ENCODE measurements around the gene PA2G4.

DNA sequence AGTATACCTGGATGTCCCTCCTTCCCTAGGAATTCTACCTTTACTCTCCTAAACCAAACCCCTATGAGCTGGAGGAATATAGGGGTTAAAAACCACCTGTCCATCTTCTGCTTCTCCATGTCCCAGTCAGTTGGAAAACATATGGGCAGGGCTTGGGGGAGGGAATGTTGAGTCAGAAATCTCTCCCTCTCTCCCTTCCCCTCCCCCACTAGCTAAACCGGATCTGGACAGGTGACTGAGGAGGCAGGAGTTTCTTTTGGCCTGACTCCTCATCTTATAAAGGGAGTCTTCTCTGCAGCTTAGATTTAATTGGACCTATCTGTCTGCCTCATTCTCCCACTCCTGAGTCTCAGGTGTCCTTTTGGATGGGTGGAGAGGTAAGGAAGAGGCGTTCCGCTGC lies 18.3 kb upstream of the PA2G4 start:
- TF ChIP-seq, protein P1, sequence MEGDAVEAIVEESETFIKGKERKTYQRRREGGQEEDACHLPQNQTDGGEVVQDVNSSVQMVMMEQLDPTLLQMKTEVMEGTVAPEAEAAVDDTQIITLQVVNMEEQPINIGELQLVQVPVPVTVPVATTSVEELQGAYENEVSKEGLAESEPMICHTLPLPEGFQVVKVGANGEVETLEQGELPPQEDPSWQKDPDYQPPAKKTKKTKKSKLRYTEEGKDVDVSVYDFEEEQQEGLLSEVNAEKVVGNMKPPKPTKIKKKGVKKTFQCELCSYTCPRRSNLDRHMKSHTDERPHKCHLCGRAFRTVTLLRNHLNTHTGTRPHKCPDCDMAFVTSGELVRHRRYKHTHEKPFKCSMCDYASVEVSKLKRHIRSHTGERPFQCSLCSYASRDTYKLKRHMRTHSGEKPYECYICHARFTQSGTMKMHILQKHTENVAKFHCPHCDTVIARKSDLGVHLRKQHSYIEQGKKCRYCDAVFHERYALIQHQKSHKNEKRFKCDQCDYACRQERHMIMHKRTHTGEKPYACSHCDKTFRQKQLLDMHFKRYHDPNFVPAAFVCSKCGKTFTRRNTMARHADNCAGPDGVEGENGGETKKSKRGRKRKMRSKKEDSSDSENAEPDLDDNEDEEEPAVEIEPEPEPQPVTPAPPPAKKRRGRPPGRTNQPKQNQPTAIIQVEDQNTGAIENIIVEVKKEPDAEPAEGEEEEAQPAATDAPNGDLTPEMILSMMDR (IDR thresholded peaks at IDR 0.05; ENCODE audit: insufficient read depth, low read depth, low read length), result no peak
- no peak for TF ChIP-seq EZH2 (IDR thresholded peaks at IDR 0.05; ENCODE audit: insufficient read depth, low read length)
